Umbilical cord (tissue), 2 donors: ENCODE data around the gene SSNA1. TPM values are rescaled to one million over a fixed set of nuclear protein-coding genes. Genes with fewer than 3 reads are reported as not detected.

Experiments
- DNase-seq: peaks from one replicate; pipeline ENCODE4 v3.0.0-alpha.2; 2015; ENCODE audit warnings: low spot score
- total RNA-seq: library from RNA; depleted of rRNA; stranded (reverse); fragments of >200 nt; gene quantifications from one replicate; pipeline ENCODE4 v1.2.3, GENCODE V29; 2014; ENCODE audit warnings: low replicate concordance; ENCODE audit not compliant: insufficient read depth

SSNA1 gene
- total RNA-seq, 1 donor from 2014 or later: 30.8 TPM

GRCh38 chr9:137219757-137220316, 31.4 kb downstream of the SSNA1 start:
- no peak for DNase-seq

- no peak for DNase-seq
These were observed 32.0 kb downstream of the SSNA1 start for GRCh38 chr9:137220317-137221094.

- no peak for DNase-seq
These were observed 32.6 kb downstream of the SSNA1 start for GRCh38 chr9:137221095-137221505.

GRCh38 chr9:137221506-137222111, 33.1 kb downstream of the SSNA1 start:
- no peak for DNase-seq

- DNase-seq: no peak
These were observed 34.0 kb downstream of the SSNA1 start, which contains the start of gene RNF208 for GRCh38 chr9:137222190-137223077. Gene RNF208 (minus strand): TSS chr9:137222240. CDS start chr9:137221212, 1,028 bp downstream.

- peak; percentile 98 for DNase-seq
These were observed 34.8 kb downstream of the SSNA1 start for GRCh38 chr9:137223078-137223970.

- no peak for DNase-seq
These were observed 36.6 kb downstream of the SSNA1 start, which contains the start of gene CYSRT1 for GRCh38 chr9:137224830-137225694. Gene CYSRT1 (plus strand): TSS chr9:137225174. CDS start chr9:137225622, 448 bp downstream.

- DNase-seq: no peak
These were observed 37.3 kb downstream of the SSNA1 start for GRCh38 chr9:137225699-137226331.

GRCh38 chr9:137226338-137227053, 38.0 kb downstream of the SSNA1 start:
- DNase-seq: no peak

GRCh38 chr9:137227054-137227852, 38.8 kb downstream of the SSNA1 start, which contains the start of gene RNF224:
Gene RNF224 (plus strand): TSS chr9:137227502. CDS start chr9:137228336, 834 bp downstream.
- DNase-seq: peak; percentile 63

- no peak for DNase-seq
These were observed 39.5 kb downstream of the SSNA1 start for GRCh38 chr9:137227853-137228505.

GRCh38 chr9:137228506-137228967, 40.1 kb downstream of the SSNA1 start:
- DNase-seq: no peak

- no peak for DNase-seq
These were observed 40.8 kb downstream of the SSNA1 start for GRCh38 chr9:137228968-137229896.

GRCh38 chr9:137229903-137230704, 41.6 kb downstream of the SSNA1 start:
- DNase-seq: no peak
